ENCODE results near the gene ARFGAP1. TPM values are rescaled to one million over a fixed set of nuclear protein-coding genes. Genes with fewer than 3 reads are reported as not detected.

Gene ARFGAP1
- total RNA-seq, 1 donor from 2014 or later: 44.7 TPM

DNA sequence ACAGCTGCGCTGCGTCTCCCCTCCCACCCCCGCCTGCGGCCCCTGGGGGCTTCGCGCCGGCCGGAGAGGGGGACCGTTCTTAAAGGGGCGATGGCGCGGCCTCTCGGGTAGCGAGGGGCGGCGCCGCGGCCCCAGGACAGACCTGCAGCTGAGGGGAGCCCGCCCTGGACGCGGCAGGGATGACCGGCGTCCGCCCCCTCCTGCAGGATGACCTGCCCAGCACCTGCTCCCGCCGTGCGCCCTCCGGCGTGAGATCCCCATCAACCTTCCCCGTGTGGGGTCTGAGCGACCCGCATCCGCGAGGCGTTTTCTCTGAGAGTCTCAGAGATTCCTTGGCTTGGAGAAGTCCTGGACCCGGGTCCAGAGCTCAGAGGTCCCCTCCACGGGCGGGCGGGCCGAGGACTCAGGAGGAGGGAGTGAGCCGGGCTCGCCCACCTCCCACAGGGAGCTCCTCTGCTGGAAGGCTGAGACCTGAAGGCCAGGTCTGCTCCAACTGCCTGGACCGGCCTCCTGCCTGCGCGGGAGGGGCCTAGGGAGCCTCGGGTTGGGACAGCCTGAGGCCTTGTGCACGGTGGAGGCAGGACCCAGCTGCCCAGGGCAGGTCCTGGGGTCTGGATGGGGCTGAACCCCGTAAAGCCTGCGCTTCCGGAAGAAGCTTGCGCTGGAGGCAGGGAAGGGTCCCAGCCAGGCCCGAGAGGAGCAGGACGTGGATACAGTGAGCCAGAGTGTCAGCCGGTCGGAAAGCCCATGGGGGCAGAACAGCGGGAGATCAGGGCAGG lies 17.8 kb upstream of the ARFGAP1 start:
- peak overlapping the region; percentile 36 to 40 for H3K4me3 ChIP-seq
- H3K27ac ChIP-seq: no peak overlapping the region
- H3K4me1 ChIP-seq: peaks cover 21% of the 10 kb centered on the region
- H3K9me3 ChIP-seq: no peaks in the 10 kb centered on the region
- DNase-seq (ENCODE audit: extremely low spot score in 2 of 2): no peak
- H3K27me3 ChIP-seq: peaks cover 11% of the 10 kb centered on the region
- intact Hi-C loops (cut with DNase I): no loop called here
- TF ChIP-seq POLR2A (IDR thresholded peaks at IDR 0.05) (no peak), POLR2AphosphoS5 (IDR thresholded peaks at IDR 0.05; ENCODE audit: insufficient read depth in 1 of 2, low read depth in 1 of 2) (no peak)
- TF ChIP-seq, protein P1, sequence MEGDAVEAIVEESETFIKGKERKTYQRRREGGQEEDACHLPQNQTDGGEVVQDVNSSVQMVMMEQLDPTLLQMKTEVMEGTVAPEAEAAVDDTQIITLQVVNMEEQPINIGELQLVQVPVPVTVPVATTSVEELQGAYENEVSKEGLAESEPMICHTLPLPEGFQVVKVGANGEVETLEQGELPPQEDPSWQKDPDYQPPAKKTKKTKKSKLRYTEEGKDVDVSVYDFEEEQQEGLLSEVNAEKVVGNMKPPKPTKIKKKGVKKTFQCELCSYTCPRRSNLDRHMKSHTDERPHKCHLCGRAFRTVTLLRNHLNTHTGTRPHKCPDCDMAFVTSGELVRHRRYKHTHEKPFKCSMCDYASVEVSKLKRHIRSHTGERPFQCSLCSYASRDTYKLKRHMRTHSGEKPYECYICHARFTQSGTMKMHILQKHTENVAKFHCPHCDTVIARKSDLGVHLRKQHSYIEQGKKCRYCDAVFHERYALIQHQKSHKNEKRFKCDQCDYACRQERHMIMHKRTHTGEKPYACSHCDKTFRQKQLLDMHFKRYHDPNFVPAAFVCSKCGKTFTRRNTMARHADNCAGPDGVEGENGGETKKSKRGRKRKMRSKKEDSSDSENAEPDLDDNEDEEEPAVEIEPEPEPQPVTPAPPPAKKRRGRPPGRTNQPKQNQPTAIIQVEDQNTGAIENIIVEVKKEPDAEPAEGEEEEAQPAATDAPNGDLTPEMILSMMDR (IDR thresholded peaks at IDR 0.05): no peak
- no peaks in the 10 kb centered on the region for H3K36me3 ChIP-seq

DNA sequence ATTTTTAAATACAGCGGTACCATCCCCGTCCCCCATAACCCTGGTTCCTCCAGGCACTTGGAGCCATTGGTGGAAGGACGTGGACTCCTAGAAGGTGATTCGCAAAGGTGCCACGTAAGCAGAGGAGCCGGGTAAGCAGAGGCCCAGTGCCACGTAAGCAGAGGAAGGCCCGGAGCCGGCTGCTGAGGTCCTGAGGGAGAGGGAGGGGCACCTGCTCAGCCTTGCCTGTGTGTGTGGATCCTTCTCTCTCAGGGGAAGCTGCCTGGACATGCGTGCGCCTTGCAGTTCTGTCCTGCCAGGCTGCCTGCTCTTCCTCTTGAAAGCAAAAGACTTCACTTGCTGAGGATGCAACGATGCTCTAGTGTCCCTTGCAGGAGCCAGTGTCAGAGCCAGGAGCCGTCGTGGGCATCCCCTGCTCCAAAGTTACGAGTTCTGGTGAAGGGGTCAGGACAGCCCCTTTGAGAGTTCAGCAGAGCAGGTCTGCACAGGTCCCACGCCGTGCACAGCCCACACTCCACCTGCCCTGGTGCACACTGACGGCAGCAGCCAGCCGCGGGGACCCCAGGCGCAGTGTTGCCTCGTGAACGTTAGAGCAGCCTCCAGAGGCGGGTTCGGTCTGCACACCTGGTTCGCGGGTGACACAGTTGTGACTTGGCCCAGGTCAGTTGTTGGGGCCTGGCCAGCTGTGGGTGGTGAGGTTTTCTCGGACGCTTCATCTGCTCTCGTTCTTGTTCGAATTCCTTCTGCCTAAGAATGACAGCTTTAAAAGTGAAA lies 16.5 kb upstream of the ARFGAP1 start:
- peaks cover 30% of the 10 kb centered on the region for H3K4me1 ChIP-seq
- intact Hi-C loops (cut with DNase I): no loop called here
- TF ChIP-seq POLR2A (IDR thresholded peaks at IDR 0.05) (no peak), POLR2AphosphoS5 (IDR thresholded peaks at IDR 0.05; ENCODE audit: insufficient read depth in 1 of 2, low read depth in 1 of 2) (no peak)
- TF ChIP-seq, protein P1 (IDR thresholded peaks at IDR 0.05): no peak
- DNase-seq (ENCODE audit: extremely low spot score in 2 of 2): no peak
- H3K36me3 ChIP-seq: no peaks in the 10 kb centered on the region
- H3K27me3 ChIP-seq: peaks cover 11% of the 10 kb centered on the region
- no peaks in the 10 kb centered on the region for H3K9me3 ChIP-seq
- no peak overlapping the region for H3K4me3 ChIP-seq
- H3K27ac ChIP-seq: no peak overlapping the region

DNA sequence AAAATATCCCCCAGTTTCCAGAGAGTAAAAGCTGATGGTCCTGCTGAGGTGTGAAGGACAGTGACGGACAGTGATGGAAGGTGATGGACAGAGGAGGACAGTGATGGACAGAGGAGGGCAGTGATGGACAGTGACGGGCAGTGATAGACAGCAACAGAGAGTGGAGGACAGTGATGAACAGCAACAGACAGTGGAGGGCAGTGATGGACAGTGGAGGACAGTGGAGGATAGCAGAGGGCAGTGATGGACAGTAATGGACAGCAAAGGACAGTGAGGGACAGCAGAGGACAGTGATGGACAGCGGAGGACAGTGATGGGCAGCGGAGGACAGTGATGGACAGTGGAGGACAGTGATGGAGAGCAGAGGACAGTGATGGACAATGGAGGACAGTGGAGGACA lies 15.7 kb upstream of the ARFGAP1 start:
- Histone ChIP-seq H3K4me1 (peaks cover 32% of the 10 kb centered on the region), H3K9me3 (no peaks in the 10 kb centered on the region), H3K27me3 (peaks cover 11% of the 10 kb centered on the region), H3K36me3 (no peaks in the 10 kb centered on the region), H3K27ac (no peak overlapping the region), H3K4me3 (no peak overlapping the region)
- intact Hi-C loops (cut with DNase I): no loop called here
- DNase-seq (ENCODE audit: extremely low spot score in 2 of 2): no peak
- no peak for TF ChIP-seq POLR2A (IDR thresholded peaks at IDR 0.05)
- TF ChIP-seq, protein P1 (IDR thresholded peaks at IDR 0.05): no peak
- TF ChIP-seq POLR2AphosphoS5 (IDR thresholded peaks at IDR 0.05; ENCODE audit: insufficient read depth in 1 of 2, low read depth in 1 of 2): no peak

DNA sequence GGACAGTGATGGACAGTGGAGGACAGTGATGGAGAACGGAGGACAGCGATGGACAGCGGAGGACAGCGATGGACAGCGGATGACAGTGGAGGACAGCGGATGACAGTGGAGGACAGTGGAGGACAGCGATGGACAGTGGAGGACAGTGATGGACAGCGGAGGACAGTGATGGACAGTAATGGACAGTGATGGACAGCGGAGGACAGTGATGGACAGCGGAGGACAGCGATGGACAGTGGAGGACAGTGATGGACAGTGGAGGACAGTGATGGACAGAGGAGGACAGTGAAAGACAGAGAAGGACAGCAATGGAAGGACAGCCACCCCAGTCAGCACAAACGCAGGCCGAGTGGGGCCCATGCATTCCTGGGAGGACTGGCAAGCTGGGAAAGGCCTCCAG lies 15.0 kb upstream of the ARFGAP1 start:
- H3K9me3 ChIP-seq: no peaks in the 10 kb centered on the region
- H3K4me3 ChIP-seq: no peak overlapping the region
- intact Hi-C loops (cut with DNase I): no loop called here
- no peak for DNase-seq (ENCODE audit: extremely low spot score in 2 of 2)
- no peak for TF ChIP-seq POLR2A (IDR thresholded peaks at IDR 0.05)
- TF ChIP-seq, protein P1 (IDR thresholded peaks at IDR 0.05): no peak
- TF ChIP-seq POLR2AphosphoS5 (IDR thresholded peaks at IDR 0.05; ENCODE audit: insufficient read depth in 1 of 2, low read depth in 1 of 2): no peak
- no peaks in the 10 kb centered on the region for H3K36me3 ChIP-seq
- no peak overlapping the region for H3K27ac ChIP-seq
- peaks cover 11% of the 10 kb centered on the region for H3K27me3 ChIP-seq
- H3K4me1 ChIP-seq: peaks cover 32% of the 10 kb centered on the region

DNA sequence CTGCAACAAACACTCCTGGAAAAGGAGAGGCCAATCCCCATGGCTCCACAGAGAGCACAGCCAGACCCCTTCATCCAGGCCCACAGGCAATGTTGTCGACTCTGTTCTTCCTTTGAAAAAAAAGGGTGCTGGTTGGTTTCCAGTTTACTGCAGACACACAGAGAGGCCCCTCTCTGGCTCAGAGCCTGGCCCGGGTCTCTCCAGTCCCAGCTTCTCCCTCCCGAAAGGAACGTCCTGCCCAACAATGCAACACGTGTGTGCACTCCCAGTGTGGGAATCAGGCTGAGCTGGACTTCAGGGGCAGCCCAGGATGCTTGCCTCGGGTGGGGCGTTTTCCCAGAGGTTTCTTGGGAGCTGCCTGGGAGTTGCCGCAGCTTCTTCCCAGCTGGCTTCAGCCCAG lies 13.8 kb upstream of the ARFGAP1 start:
- Histone ChIP-seq H3K9me3 (no peaks in the 10 kb centered on the region), H3K36me3 (no peaks in the 10 kb centered on the region), H3K4me1 (peaks cover 22% of the 10 kb centered on the region), H3K27ac (no peak overlapping the region), H3K4me3 (no peak overlapping the region), H3K27me3 (peaks cover 11% of the 10 kb centered on the region)
- TF ChIP-seq, protein P1 (IDR thresholded peaks at IDR 0.05): no peak
- TF ChIP-seq POLR2AphosphoS5 (IDR thresholded peaks at IDR 0.05; ENCODE audit: insufficient read depth in 1 of 2, low read depth in 1 of 2) (no peak), POLR2A (IDR thresholded peaks at IDR 0.05) (no peak)
- no peak for DNase-seq (ENCODE audit: extremely low spot score in 2 of 2)
- intact Hi-C loops (cut with DNase I): no loop called here

Measured in vagina (tissue), 2 donors.